Measurements from ENCODE around the gene OR51T1. TPM values are rescaled to one million over a fixed set of nuclear protein-coding genes. Genes with fewer than 3 reads are reported as not detected.
A peak's percentile ranks its signal among the peaks of the same experiment; 100 is the strongest.
"Not testable (repeated sequence)": the region's sequence is repeated elsewhere in the genome, so short reads cannot be mapped to it uniquely, and the experiment has no call there.

The OR51T1 gene, protein sequence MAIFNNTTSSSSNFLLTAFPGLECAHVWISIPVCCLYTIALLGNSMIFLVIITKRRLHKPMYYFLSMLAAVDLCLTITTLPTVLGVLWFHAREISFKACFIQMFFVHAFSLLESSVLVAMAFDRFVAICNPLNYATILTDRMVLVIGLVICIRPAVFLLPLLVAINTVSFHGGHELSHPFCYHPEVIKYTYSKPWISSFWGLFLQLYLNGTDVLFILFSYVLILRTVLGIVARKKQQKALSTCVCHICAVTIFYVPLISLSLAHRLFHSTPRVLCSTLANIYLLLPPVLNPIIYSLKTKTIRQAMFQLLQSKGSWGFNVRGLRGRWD
- total RNA-seq: not detected
- long read RNA-seq: 0 reads

DNA sequence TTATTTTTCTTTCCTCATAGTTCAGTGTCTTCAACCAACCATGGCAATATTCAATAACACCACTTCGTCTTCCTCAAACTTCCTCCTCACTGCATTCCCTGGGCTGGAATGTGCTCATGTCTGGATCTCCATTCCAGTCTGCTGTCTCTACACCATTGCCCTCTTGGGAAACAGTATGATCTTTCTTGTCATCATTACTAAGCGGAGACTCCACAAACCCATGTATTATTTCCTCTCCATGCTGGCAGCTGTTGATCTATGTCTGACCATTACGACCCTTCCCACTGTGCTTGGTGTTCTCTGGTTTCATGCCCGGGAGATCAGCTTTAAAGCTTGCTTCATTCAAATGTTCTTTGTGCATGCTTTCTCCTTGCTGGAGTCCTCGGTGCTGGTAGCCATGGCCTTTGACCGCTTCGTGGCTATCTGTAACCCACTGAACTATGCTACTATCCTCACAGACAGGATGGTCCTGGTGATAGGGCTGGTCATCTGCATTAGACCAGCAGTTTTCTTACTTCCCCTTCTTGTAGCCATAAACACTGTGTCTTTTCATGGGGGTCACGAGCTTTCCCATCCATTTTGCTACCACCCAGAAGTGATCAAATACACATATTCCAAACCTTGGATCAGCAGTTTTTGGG is at the start of gene OR51T1:
Gene OR51T1, plus strand, starts transcription at position 41 of the 641 bp plus-strand sequence. Its CDS starts 0 bp downstream, at position 41.
- H3K27me3 ChIP-seq: no peaks in the 10 kb centered on the region
- DNase-seq: no peak
- no peak within 1 kb of the TSS for H3K27ac ChIP-seq
- H3K36me3 ChIP-seq: no peaks in the 10 kb centered on the region
- no peak within 1 kb of the TSS for H3K4me3 ChIP-seq
- no peaks in the 10 kb centered on the region for H3K9me3 ChIP-seq
- WGBS (ENCODE audit: insufficient coverage, low coverage, low lambda C conversion rate, missing lambda C conversion rate): 29% methylated on average over 7 of the region's 8 CpGs
- ATAC-seq: no peak
- intact Hi-C loops (cut with DNase I): no loop called here
- TF ChIP-seq, protein P1, sequence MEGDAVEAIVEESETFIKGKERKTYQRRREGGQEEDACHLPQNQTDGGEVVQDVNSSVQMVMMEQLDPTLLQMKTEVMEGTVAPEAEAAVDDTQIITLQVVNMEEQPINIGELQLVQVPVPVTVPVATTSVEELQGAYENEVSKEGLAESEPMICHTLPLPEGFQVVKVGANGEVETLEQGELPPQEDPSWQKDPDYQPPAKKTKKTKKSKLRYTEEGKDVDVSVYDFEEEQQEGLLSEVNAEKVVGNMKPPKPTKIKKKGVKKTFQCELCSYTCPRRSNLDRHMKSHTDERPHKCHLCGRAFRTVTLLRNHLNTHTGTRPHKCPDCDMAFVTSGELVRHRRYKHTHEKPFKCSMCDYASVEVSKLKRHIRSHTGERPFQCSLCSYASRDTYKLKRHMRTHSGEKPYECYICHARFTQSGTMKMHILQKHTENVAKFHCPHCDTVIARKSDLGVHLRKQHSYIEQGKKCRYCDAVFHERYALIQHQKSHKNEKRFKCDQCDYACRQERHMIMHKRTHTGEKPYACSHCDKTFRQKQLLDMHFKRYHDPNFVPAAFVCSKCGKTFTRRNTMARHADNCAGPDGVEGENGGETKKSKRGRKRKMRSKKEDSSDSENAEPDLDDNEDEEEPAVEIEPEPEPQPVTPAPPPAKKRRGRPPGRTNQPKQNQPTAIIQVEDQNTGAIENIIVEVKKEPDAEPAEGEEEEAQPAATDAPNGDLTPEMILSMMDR (IDR thresholded peaks at IDR 0.05): no peak
- TF ChIP-seq POLR2A (IDR thresholded peaks at IDR 0.05): no peak
- no peaks in the 10 kb centered on the region for H3K4me1 ChIP-seq

DNA sequence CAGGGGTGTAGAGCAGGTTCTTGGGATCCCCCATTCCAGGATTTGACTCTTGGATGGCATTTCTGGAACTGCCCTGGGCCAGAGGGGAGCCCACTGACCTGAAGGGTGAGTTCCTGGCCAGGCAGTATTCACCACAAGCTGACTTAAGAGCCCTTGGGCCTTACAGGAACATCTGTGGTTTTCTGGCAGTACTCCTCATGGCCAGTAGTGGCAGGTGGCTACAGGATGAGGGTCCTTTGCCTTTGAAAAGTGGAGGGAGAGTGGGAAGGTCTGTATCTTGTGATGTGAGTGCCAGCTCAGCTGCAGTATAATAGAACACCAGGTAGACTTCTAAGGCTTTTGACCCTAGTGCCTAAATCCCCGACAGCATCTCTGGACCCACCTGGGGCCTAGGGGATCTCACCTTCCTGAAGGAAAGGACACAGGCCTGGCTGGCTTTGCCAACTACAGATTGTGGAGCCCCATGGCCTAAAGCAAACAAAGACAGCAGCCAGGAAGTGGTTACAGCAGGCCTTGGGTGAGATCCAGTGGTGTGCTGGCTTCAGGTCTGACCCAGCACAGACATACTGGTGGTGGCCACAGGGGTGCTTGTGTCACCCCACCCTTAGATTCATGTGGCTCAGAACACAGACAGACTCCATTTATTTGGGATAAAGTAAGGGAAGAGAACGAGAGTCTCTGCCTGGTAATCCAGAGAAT is 41.7 kb upstream of the OR51T1 start:
- Histone ChIP-seq H3K27ac (no peak overlapping the region), H3K4me3 (no peak overlapping the region), H3K27me3 (no peaks in the 10 kb centered on the region), H3K36me3 (no peaks in the 10 kb centered on the region), H3K9me3 (no peaks in the 10 kb centered on the region), H3K4me1 (no peaks in the 10 kb centered on the region)
- DNase-seq (peak in 1 of 3 donors; percentile 35), ATAC-seq (peak in 1 of 4 donors; percentile 84)
- intact Hi-C loops (cut with DNase I): no loop called here
- 58% methylated on average over 2 of the region's 2 CpGs for WGBS (ENCODE audit: insufficient coverage, low coverage, low lambda C conversion rate, missing lambda C conversion rate)
- TF ChIP-seq, protein P1 (IDR thresholded peaks at IDR 0.05): no peak
- TF ChIP-seq POLR2A (IDR thresholded peaks at IDR 0.05): no peak

DNA sequence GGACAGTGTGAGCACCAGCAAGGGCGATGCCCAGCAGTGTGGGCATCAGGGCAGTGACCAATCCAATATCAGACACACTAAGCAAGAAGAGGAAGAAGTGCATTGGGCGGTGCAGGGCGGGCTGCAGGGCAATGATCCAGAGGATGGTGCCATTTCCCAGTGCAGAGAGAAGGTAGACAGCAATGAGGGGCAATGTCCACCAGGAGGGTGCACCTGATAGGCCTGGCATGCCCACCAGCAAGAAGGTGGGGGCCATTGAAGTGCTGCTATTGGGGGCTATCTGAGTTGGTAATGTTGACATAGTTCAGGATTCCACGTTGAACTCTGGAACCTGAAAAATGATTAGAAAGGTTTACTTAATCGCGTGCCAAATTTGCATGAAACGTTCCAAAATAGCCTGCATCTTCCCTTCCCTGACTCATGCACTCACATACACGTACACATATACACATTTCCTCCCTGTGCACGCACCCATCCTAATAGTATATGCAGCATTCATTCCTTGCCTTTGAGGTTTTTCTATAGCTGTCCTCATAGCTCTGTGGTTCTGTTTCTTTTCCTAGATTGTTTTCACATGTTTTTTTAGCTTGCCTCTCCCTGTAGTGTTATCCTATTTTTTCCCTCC is 32.7 kb upstream of the OR51T1 start, which contains the start of gene OR51S1:
Gene OR51S1, minus strand, starts transcription at position 301 of the 625 bp plus-strand sequence. Its CDS starts 0 bp downstream, at position 301.
- TF ChIP-seq, protein P1 (IDR thresholded peaks at IDR 0.05): no peak
- no peak for TF ChIP-seq POLR2A (IDR thresholded peaks at IDR 0.05)
- 30% methylated on average over 9 of the region's 9 CpGs for WGBS (ENCODE audit: insufficient coverage, low coverage, low lambda C conversion rate, missing lambda C conversion rate)
- no peaks in the 10 kb centered on the region for H3K27me3 ChIP-seq
- no peaks in the 10 kb centered on the region for H3K9me3 ChIP-seq
- H3K27ac ChIP-seq: no peak within 1 kb of the TSS
- H3K4me1 ChIP-seq: no peaks in the 10 kb centered on the region
- H3K4me3 ChIP-seq: no peak within 1 kb of the TSS
- intact Hi-C loops (cut with DNase I): no loop called here
- DNase-seq: peak in 1 of 3 donors; percentile 57
- peak in 3 of 4 donors; percentile 33 to 84 (median 51) for ATAC-seq
- no peaks in the 10 kb centered on the region for H3K36me3 ChIP-seq

DNA sequence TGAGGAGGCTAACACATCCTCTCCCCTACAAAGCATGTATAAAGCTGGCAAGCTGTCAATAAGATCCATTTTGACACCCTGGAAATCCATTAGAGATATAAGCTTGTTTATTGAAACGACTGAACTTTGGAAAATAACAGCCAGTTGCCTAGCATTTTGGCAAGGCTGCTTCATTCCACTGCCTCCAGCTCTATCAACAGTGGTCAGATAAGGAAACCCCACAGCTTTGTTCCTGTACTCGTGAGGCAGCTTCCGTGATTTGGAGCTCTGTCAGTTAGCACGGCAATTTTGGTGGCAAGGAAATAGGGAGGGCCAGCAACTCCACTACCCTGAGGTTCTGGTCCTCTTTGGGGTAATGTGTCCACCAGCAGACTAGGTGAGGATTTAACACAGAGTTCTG is 30.7 kb upstream of the OR51T1 start:
- no peaks in the 10 kb centered on the region for H3K27me3 ChIP-seq
- WGBS (ENCODE audit: insufficient coverage, low coverage, low lambda C conversion rate, missing lambda C conversion rate): 7% methylated on average over 4 of the region's 4 CpGs
- no peak overlapping the region for H3K27ac ChIP-seq
- ATAC-seq (peak in 2 of 4 donors; percentile 33 to 85), DNase-seq (peak in 1 of 3 donors; percentile 21)
- H3K9me3 ChIP-seq: no peaks in the 10 kb centered on the region
- no peaks in the 10 kb centered on the region for H3K4me1 ChIP-seq
- intact Hi-C loops (cut with DNase I): no loop called here
- no peak overlapping the region for H3K4me3 ChIP-seq
- TF ChIP-seq POLR2A (IDR thresholded peaks at IDR 0.05): no peak
- TF ChIP-seq, protein P1 (IDR thresholded peaks at IDR 0.05): no peak
- H3K36me3 ChIP-seq: no peaks in the 10 kb centered on the region

DNA sequence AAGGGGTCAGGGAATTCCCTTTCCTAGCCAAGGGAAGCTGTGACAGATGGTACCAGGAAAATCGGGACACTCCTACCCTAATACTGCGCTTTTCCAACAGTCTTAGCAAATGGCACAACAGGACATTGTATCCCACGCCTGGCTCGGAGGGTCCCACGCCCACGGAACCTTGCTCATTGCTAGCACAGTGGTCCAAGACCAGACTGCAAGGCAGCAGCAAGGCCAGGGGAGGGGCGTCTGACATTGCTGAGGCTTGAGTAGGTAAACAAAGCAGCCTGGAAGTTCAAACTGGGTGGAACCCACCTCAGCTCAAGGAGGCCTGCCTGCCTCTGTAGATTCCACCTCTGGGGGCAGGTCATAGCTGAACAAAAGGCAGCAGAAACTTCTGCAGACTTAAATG is 27.4 kb upstream of the OR51T1 start:
- H3K4me3 ChIP-seq; H3K9me3 ChIP-seq; ATAC-seq; H3K27me3 ChIP-seq; H3K27ac ChIP-seq; H3K36me3 ChIP-seq; H3K4me1 ChIP-seq; intact Hi-C loops (cut with DNase I); DNase-seq: not testable (repeated sequence)
- WGBS (ENCODE audit: insufficient coverage, low coverage, low lambda C conversion rate, missing lambda C conversion rate): 64% methylated on average over 6 of the region's 7 CpGs
